ENCODE results near the gene TACC3. TPM values are rescaled to one million over a fixed set of nuclear protein-coding genes. Genes with fewer than 3 reads are reported as not detected.

TACC3 gene
- total RNA-seq, 4 donors from 2014 or later, result 4.8 to 10.3 (median 5.1) TPM

DNA sequence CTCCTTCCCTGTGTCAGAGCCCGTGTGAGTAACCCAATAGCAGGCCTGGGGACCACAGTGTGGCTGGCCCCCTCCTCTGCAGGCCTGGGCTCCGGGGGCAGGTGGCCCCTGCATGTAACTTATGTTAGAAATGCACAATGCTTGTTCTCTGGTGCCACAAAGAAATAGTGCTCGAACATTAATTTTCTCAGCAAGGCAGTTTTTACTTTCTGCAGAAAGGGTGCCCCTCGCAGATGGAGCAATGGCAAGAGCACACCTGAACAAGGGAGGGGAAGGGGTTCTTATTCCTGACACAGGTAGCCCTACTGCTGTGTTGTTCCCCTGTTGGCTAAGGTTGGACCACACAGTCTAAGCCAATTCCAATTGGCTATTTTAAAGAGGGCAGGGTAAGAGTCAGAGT is 17.1 kb downstream of the TACC3 start:
- 93 to 100% methylated on average over 3 of the region's 4 CpGs for WGBS, 2 donors
- Histone ChIP-seq H3K9me3 (no peaks in the 10 kb centered on the region), H3K27ac (no peak overlapping the region), H3K4me1 (peaks cover 0 to 6% of the 10 kb centered on the region in 2 donors), H3K4me3 (replicated peaks in 1 of 3) (no peak overlapping the region), H3K27me3 (no peaks in the 10 kb centered on the region), H3K36me3 (no peaks in the 10 kb centered on the region)
- intact Hi-C loops (cut with DNase I), result no loop called here
- TF ChIP-seq POLR2A (IDR thresholded peaks at IDR 0.05), result no peak
- TF ChIP-seq, protein P1, sequence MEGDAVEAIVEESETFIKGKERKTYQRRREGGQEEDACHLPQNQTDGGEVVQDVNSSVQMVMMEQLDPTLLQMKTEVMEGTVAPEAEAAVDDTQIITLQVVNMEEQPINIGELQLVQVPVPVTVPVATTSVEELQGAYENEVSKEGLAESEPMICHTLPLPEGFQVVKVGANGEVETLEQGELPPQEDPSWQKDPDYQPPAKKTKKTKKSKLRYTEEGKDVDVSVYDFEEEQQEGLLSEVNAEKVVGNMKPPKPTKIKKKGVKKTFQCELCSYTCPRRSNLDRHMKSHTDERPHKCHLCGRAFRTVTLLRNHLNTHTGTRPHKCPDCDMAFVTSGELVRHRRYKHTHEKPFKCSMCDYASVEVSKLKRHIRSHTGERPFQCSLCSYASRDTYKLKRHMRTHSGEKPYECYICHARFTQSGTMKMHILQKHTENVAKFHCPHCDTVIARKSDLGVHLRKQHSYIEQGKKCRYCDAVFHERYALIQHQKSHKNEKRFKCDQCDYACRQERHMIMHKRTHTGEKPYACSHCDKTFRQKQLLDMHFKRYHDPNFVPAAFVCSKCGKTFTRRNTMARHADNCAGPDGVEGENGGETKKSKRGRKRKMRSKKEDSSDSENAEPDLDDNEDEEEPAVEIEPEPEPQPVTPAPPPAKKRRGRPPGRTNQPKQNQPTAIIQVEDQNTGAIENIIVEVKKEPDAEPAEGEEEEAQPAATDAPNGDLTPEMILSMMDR (IDR thresholded peaks at IDR 0.05), result no peak
- no peak for DNase-seq

DNA sequence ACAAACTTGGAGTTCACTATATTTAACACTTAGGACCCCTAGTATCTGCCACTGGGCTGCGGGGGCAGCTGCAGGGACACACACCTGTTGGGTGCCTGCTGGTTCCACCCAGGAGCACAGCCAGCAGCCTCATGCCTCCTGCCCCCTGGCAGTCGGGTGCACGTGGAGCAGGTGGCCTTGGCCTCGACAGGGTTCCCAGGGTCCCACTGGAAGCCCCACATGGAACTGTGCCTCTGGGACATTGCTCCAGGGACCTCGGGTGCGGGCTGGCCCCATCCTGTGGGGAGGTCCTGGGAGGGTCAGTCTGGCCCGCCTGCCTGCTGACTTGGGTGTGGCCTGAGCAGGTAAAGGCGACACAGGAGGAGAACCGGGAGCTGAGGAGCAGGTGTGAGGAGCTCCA is 18.0 kb downstream of the TACC3 start:
- 94 to 100% methylated on average over 1 to 9 of the region's 9 CpGs for WGBS, 2 donors
- intact Hi-C loops (cut with DNase I), result no loop called here
- H3K9me3 ChIP-seq, result no peaks in the 10 kb centered on the region
- no peaks in the 10 kb centered on the region for H3K36me3 ChIP-seq
- H3K27me3 ChIP-seq, result no peaks in the 10 kb centered on the region
- H3K27ac ChIP-seq, result no peak overlapping the region
- DNase-seq, result no peak
- TF ChIP-seq, protein P1 (IDR thresholded peaks at IDR 0.05), result no peak
- no peak for TF ChIP-seq POLR2A (IDR thresholded peaks at IDR 0.05)
- peaks cover 0 to 6% of the 10 kb centered on the region in 2 donors for H3K4me1 ChIP-seq
- no peak overlapping the region for H3K4me3 ChIP-seq (replicated peaks in 1 of 3)

DNA sequence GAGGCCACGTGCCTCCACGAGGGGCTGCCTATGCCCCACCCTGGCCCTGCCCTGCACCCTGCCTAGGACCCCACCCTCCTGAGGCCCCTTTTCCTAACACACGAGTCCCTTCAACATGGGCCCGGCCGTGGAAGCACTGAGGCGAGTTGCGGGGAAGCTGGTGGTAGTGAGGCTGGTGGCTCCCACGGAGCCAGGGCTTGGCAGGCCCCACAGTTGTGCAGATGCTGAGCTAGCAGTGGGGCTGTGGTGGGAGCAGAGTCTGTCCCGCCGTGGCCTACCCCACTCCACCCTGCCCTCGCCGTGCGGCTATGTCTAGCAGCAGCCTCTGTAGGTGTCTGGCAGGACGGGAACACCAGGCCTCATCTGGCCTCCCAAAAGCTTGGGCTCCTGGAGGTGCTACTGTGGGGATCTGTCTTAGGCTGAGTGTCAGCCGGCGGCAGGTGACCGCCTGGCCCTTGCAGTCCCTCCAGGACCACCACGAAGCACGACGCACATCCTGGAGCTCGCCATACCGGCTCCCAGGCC is 18.8 kb downstream of the TACC3 start:
- H3K4me1 ChIP-seq, result peaks cover 0 to 6% of the 10 kb centered on the region in 2 donors
- WGBS, 2 donors, result 96 to 97% methylated on average over 13 to 19 of the region's 22 CpGs
- intact Hi-C loops (cut with DNase I), result no loop called here
- DNase-seq, result no peak
- no peaks in the 10 kb centered on the region for H3K27me3 ChIP-seq
- H3K9me3 ChIP-seq, result no peaks in the 10 kb centered on the region
- no peak overlapping the region for H3K27ac ChIP-seq
- no peaks in the 10 kb centered on the region for H3K36me3 ChIP-seq
- TF ChIP-seq POLR2A (IDR thresholded peaks at IDR 0.05), result no peak
- TF ChIP-seq, protein P1 (IDR thresholded peaks at IDR 0.05), result no peak
- H3K4me3 ChIP-seq (replicated peaks in 1 of 3), result no peak overlapping the region

DNA sequence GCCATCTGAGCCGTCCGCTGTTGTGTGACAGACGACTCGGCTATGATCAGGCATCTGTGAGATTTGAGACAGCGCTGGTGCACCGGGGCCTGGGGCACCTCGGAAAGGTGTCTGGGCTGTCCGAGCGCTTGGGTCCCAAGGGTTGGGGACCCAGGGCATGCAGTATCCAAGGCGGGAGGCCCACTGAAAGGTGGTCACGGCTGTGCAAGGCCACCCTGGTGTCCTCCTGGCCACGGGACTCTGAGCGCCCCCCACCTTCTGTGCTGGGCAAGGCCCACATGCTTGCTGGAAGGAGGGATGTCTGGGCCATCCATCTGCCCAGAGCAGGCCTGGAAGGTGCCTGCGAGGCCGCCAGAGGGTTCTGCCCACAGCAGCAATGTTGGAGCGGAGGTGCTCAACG is 19.9 kb downstream of the TACC3 start:
- Histone ChIP-seq H3K9me3 (no peaks in the 10 kb centered on the region), H3K4me1 (peaks cover 0 to 6% of the 10 kb centered on the region in 2 donors), H3K36me3 (no peaks in the 10 kb centered on the region), H3K4me3 (replicated peaks in 1 of 3) (no peak overlapping the region), H3K27me3 (no peaks in the 10 kb centered on the region), H3K27ac (no peak overlapping the region)
- intact Hi-C loops (cut with DNase I), result no loop called here
- DNase-seq, result no peak
- no peak for TF ChIP-seq POLR2A (IDR thresholded peaks at IDR 0.05)
- TF ChIP-seq, protein P1 (IDR thresholded peaks at IDR 0.05), result no peak
- 87 to 92% methylated on average over 11 to 13 of the region's 17 CpGs for WGBS, 2 donors

DNA sequence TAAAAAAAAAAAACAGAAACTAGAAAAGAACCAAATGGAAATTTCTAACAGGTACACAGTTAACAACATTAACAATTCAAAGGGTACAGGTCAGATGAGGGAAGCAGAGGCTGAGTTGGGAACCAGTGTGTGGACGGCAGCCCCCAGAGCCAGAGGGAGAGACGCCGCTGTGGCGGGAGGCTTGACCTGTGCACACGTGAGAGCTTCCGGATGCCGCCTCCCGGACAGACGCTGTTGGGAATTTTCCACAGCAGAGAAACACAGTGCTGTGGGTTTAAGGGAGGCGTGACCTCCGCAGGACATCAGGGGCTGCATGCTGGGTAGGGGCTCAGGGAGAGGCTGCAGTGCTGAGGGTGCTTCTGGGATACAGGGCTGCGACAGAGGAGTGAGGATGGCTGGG is 22.2 kb downstream of the TACC3 start:
- H3K27ac ChIP-seq, result no peak overlapping the region
- intact Hi-C loops (cut with DNase I), result no loop called here
- 74 to 76% methylated on average over 12 of the region's 12 CpGs for WGBS, 2 donors

More for the DNA sequence above, 22.2 kb downstream of the TACC3 start:
- Histone ChIP-seq H3K9me3 (no peaks in the 10 kb centered on the region), H3K4me1 (peaks cover 0 to 2% of the 10 kb centered on the region in 2 donors), H3K36me3 (no peaks in the 10 kb centered on the region), H3K4me3 (replicated peaks in 1 of 3) (no peak overlapping the region), H3K27me3 (no peaks in the 10 kb centered on the region)
- TF ChIP-seq, protein P1 (IDR thresholded peaks at IDR 0.05), result no peak
- TF ChIP-seq POLR2A (IDR thresholded peaks at IDR 0.05), result no peak
- no peak for DNase-seq
